Tibial nerve (tissue), 4 donors: ENCODE measurements around the gene CYP11A1.

Experiments used
- CTCF ChIP-seq, 5 experiments: fragments of 200-600 bp in 3 of 5; fragments of 450-650 bp in 2 of 5; sonication (generic) in 3 of 5; IDR thresholded peaks; one replicate each; pipeline ENCODE4 v1.5.1; 2016 to 2019; ENCODE audit warnings: antibody characterized with exemption in 5 of 5, mild to moderate bottlenecking in 3 of 5, moderate library complexity in 2 of 5
- EP300 ChIP-seq, 2 donors: sonication (generic); formaldehyde crosslinking; IDR thresholded peaks; one replicate each; pipeline ENCODE4 v1.6.1; 2017; ENCODE audit warnings: antibody characterized with exemption in 2 of 2, mild to moderate bottlenecking in 1 of 2
- POLR2A ChIP-seq, 2 donors: fragments of 450-650 bp; IDR thresholded peaks; one replicate each; pipeline ENCODE4 v1.6.1; 2017; ENCODE audit warnings: antibody characterized with exemption in 2 of 2, mild to moderate bottlenecking in 2 of 2, moderate library complexity in 2 of 2

GRCh38 chr15:74408815-74409214 is 41.4 kb upstream of the CYP11A1 start:
- TF ChIP-seq CTCF (IDR thresholded peaks at IDR 0.05), result no peak
- no peak for TF ChIP-seq EP300 (IDR thresholded peaks at IDR 0.05)
- no peak for TF ChIP-seq POLR2A (IDR thresholded peaks at IDR 0.05)
